Left lung (tissue), 14 donors: ENCODE measurements around the gene SNW1. TPM values are rescaled to one million over a fixed set of nuclear protein-coding genes. Genes with fewer than 3 reads are reported as not detected.

Experiments used
- ATAC-seq: fragments of 200-7000 bp; cut with Tn5 transposase; one replicate; pipeline ENCODE4 v1.9.1; 2020; ENCODE audit warnings: moderate library complexity
- DNase-seq, 4 donors: peaks; one replicate each; pipeline ENCODE4 v3.0.0-alpha.2; 2013 to 2020
- H3K27ac ChIP-seq, 2 donors: fragments of 200-600 bp; sonication (generic) in 1 of 2; one replicate each; pipeline versions ENCODE4 v1.5.0 to v1.8.0; 2020 to 2021
- H3K27me3 ChIP-seq, 2 donors: fragments of 200-600 bp; sonication (generic) in 1 of 2; one replicate each; pipeline versions ENCODE4 v1.5.0 to v1.8.0; 2020 to 2021
- H3K36me3 ChIP-seq, 2 donors: fragments of 200-600 bp; sonication (generic) in 1 of 2; one replicate each; pipeline versions ENCODE4 v1.5.0 to v1.8.0; 2020 to 2021
- H3K4me1 ChIP-seq, 2 donors: fragments of 200-600 bp; one replicate each; pipeline ENCODE4 v1.8.0; 2021
- H3K4me3 ChIP-seq, 2 donors: fragments of 200-600 bp; sonication (generic) in 1 of 2; one replicate each; pipeline versions ENCODE4 v1.5.0 to v1.8.0; 2020 to 2021; ENCODE audit warnings: mild to moderate bottlenecking in 1 of 2
- H3K9me3 ChIP-seq, 2 donors: fragments of 200-600 bp; sonication (generic) in 1 of 2; one replicate each; pipeline versions ENCODE4 v1.5.0 to v1.8.0; 2020 to 2021
- CTCF ChIP-seq, 2 donors: fragments of 200-600 bp; sonication (generic) in 1 of 2; IDR thresholded peaks; one replicate each; pipeline versions ENCODE4 v1.5.0 to v1.8.0; 2021; ENCODE audit warnings: antibody characterized with exemption in 2 of 2
- intact Hi-C, 2 donors: fragments of 100-400 bp; cut with DNase I; formaldehyde crosslinking; loops; one replicate each; pipeline versions ENCODE4 v1.11.2 to v1.14.2; 2022
- long read RNA-seq, 12 donors: library from polyadenylated mRNA in 2 of 12; unstranded in 2 of 12; transcript quantifications; one replicate each; pipeline ENCODE4 v2.0.0 and lab custom pipeline, GENCODE V29; 2019 to 2026
- polyA plus RNA-seq, 6 donors: library from polyadenylated mRNA; unstranded; fragments of 120-200 nt; gene quantifications; one replicate each; pipeline ENCODE4 v1.2.1, GENCODE V29; 2013; ENCODE audit not compliant: insufficient read length in 6 of 6
- total RNA-seq, 2 donors: library from RNA; stranded (reverse); fragmentation: NEBNext Ultra II Directional; extraction: Animal tissue kit (Norgen Biotek cat#: 25700); gene quantifications; one replicate each; pipeline ENCODE4 v1.2.1, GENCODE V29; 2021
- donor health status: DM: no; HTN: yes; CAD: no.
- donor health status: DM: no; HTN: no; CAD: no.

The SNW1 gene
- total RNA-seq (10 to 100 TPM; 50.9 to 51.9 TPM), polyA plus RNA-seq (10 to 100 TPM; 76.6 to 92.0 (median 82.9) TPM)
- long read RNA-seq, donor 1, transcript SNW1-205 (13 exons, 1,855 nt), result minor isoform, 8 of 56 reads
- long read RNA-seq, donor 1, transcript SNW1-201 (14 exons, 2,163 nt), result major isoform, 10 of 56 reads
- long read RNA-seq, donor 1, partial matches to known transcripts, result 37 of 56 reads
- long read RNA-seq, donor 1, other reads (novel, unspliced or antisense), result 0 of 56 reads
- long read RNA-seq, donor 2, transcript SNW1-201 (14 exons, 2,163 nt), result major isoform, 5 of 41 reads
- long read RNA-seq, donor 2, partial matches to known transcripts, result 31 of 41 reads
- long read RNA-seq, donor 2, other reads (novel, unspliced or antisense), result 0 of 41 reads
- long read RNA-seq, donor 3, transcript SNW1-201 (14 exons, 2,163 nt), result major isoform, 19 of 30 reads
- long read RNA-seq, donor 3, partial matches to known transcripts, result 8 of 30 reads
- long read RNA-seq, donor 3, other reads (novel, unspliced or antisense), result 0 of 30 reads
- long read RNA-seq, donor 4, transcript SNW1-201 (14 exons, 2,163 nt), result major isoform, 5 of 37 reads
- long read RNA-seq, donor 4, partial matches to known transcripts, result 24 of 37 reads
- long read RNA-seq, donor 4, other reads (novel, unspliced or antisense), result 3 of 37 reads
- long read RNA-seq, donor 5, transcript SNW1-201 (14 exons, 2,163 nt), result major isoform, 9 of 33 reads
- long read RNA-seq, donor 5, transcript SNW1-205 (13 exons, 1,855 nt), result minor isoform, 7 of 33 reads
- long read RNA-seq, donor 5, partial matches to known transcripts, result 16 of 33 reads
- long read RNA-seq, donor 5, other reads (novel, unspliced or antisense), result 0 of 33 reads
- long read RNA-seq, donor 6, transcript SNW1-201 (14 exons, 2,163 nt), result major isoform, 13 of 38 reads
- long read RNA-seq, donor 6, partial matches to known transcripts, result 24 of 38 reads
- long read RNA-seq, donor 6, other reads (novel, unspliced or antisense), result 0 of 38 reads
- long read RNA-seq, donor 7, transcript SNW1-201 (14 exons, 2,163 nt), result major isoform, 15 of 23 reads
- long read RNA-seq, donor 7, partial matches to known transcripts, result 5 of 23 reads
- long read RNA-seq, donor 7, other reads (novel, unspliced or antisense), result 0 of 23 reads
- long read RNA-seq, donor 8, transcript SNW1-201 (14 exons, 2,163 nt), result major isoform, 9 of 10 reads
- long read RNA-seq, donor 8, partial matches to known transcripts, result 0 of 10 reads
- long read RNA-seq, donor 8, other reads (novel, unspliced or antisense), result 0 of 10 reads
- long read RNA-seq, donor 9, result 0 reads
- long read RNA-seq, donor 10, transcript SNW1-201 (14 exons, 2,163 nt), result major isoform, 7 of 33 reads
- long read RNA-seq, donor 10, partial matches to known transcripts, result 23 of 33 reads
- long read RNA-seq, donor 10, other reads (novel, unspliced or antisense), result 3 of 33 reads
- long read RNA-seq, donor 11, result 0 reads
- long read RNA-seq, donor 12, transcript SNW1-201 (14 exons, 2,163 nt), result major isoform, 18 of 36 reads
- long read RNA-seq, donor 12, partial matches to known transcripts, result 12 of 36 reads
- long read RNA-seq, donor 12, other reads (novel, unspliced or antisense), result 0 of 36 reads

DNA sequence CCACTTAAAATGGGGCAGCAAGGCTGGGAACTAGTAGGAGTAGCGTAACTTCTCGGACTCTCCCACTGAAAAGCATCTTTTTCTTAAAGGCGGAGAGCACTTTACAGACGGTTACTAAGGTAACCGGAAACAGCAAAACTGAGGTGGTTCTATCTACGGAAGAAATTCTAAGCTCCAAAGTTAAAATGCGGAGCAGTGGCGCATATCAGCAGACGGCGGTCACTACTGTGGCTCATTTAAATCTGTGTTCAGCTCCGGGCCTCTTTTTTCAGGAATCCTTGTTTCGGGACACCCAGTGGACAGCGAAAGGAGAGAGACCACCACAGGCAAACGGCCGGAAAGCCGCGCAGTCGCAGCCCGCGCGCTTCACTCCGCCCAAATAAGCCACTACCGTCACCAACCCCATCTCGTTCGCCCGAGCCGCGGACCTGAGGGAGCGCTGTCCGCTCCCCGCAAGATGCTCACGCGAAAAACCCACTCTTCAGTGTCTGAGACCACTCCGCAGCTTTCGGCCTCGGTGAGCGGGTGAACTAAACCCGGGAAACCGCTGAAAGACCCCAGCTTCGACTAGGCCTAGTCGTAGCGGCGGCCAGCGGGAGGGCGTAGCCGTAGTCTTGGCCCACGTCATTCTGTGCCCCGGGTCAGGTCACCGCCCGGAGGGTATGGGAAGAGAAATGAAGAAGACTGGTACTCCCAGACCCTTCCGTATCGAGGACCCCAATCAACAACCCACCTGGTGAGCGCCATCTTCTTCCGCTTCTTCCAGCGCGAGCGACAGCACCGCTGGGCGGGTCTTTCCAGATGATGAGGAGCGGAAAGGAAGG lies at the start of gene SNW1:
Gene SNW1 (minus strand): TSS at position 776 of the 824 bp plus-strand sequence. CDS start 29 bp downstream, at position 747.
- peak; percentile 98 for ATAC-seq
- intact Hi-C loops, result no loop called here
- H3K4me3 ChIP-seq, result peak within 1 kb of the TSS; percentile 84 to 99
- peak; percentile 93 to 98 (median 96) for DNase-seq
- no peak for TF ChIP-seq CTCF (IDR thresholded peaks at IDR 0.05)
- peaks cover 0 to 15% of the 10 kb centered on the region in 2 donors for H3K36me3 ChIP-seq
- H3K4me1 ChIP-seq, result peaks cover 11 to 43% of the 10 kb centered on the region in 2 donors
- H3K9me3 ChIP-seq, result no peaks in the 10 kb centered on the region
- no peaks in the 10 kb centered on the region for H3K27me3 ChIP-seq
- peak within 1 kb of the TSS; percentile 89 to 96 for H3K27ac ChIP-seq

DNA sequence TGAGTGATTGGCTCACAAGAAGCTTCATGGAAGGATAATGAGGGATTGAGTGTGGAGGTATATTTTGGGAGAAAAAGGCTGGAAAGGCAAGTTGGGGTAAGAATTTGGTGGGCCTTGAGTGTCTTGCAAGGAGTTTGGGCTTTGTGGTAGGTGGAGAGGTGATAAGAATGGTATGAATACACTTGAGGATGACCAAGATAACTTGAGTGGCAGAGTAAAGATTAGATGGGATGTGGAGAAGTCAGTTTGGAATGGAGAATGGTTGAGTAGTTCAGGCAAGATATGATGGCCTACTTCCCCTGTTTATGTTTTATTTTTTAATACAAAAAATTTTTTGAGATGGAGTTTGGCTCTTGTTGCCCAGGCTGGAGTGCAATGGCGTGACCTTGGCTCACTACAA lies 48.1 kb upstream of the SNW1 start:
- H3K36me3 ChIP-seq, result no peaks in the 10 kb centered on the region
- intact Hi-C loops, result no loop called here
- ATAC-seq, result no peak

DNA sequence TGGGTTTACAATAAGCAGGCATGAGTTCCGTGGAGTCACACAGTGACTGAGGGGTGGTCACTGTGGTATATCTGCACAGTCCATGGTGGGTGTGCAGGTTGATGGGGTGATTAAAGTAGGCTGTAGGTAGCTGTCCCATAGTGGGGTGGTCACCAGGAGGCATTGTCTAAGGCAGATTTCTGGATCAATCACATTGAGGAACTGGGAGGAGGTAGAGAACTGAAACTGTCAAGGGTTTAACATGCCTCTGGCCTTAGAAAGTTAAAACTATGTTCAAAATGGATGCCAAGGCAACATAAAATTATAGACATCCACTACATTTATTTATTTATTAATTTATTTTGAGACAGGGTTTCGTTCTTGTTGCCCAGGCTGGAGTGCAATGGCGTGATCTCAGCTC lies 47.3 kb upstream of the SNW1 start:
- no peak overlapping the region for H3K4me3 ChIP-seq
- intact Hi-C loops, result no loop called here
- no peaks in the 10 kb centered on the region for H3K27me3 ChIP-seq
- no peak for TF ChIP-seq CTCF (IDR thresholded peaks at IDR 0.05)
- ATAC-seq, result no peak
- no peak overlapping the region for H3K27ac ChIP-seq
- DNase-seq, result no peak
- no peaks in the 10 kb centered on the region for H3K9me3 ChIP-seq
- H3K36me3 ChIP-seq, result no peaks in the 10 kb centered on the region
- no peaks in the 10 kb centered on the region for H3K4me1 ChIP-seq

More for the DNA sequence above, 48.1 kb upstream of the SNW1 start:
- Histone ChIP-seq H3K4me1 (no peaks in the 10 kb centered on the region), H3K4me3 (no peak overlapping the region), H3K9me3 (no peaks in the 10 kb centered on the region), H3K27me3 (no peaks in the 10 kb centered on the region), H3K27ac (no peak overlapping the region)
- no peak for DNase-seq
- TF ChIP-seq CTCF (IDR thresholded peaks at IDR 0.05), result no peak

DNA sequence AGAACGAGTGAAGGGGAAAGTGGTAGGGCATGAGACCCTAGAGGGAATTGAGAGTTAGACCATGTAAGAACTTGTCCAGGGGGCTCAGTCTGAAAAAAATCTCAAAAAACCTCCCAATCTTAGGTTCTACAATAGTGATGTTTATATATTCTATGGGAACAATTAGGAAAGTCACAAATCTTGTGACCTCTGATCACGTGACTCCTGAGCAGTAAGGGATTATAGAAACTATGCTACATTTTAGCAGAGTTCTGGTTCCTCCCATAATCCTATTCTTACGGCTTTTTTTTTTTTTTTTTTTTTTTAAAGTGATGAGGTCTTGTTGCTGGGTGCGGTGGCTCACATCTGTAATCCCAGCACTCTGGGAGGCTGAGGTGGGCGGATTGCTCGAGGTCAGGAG lies 44.8 kb upstream of the SNW1 start:
- Histone ChIP-seq H3K9me3 (no peaks in the 10 kb centered on the region), H3K36me3 (no peaks in the 10 kb centered on the region), H3K27ac (no peak overlapping the region), H3K4me1 (peaks cover 0 to 5% of the 10 kb centered on the region in 2 donors), H3K27me3 (no peaks in the 10 kb centered on the region), H3K4me3 (no peak overlapping the region)
- intact Hi-C loops, result no loop called here
- no peak for ATAC-seq
- no peak for DNase-seq
- TF ChIP-seq CTCF (IDR thresholded peaks at IDR 0.05), result no peak
